GM12875 (cell line): ENCODE results near the gene PTK6.
"Not testable (repeated sequence)": the region's sequence is repeated elsewhere in the genome, so short reads cannot be mapped to it uniquely, and the experiment has no call there.

Experiments
- H3K4me3 ChIP-seq: one replicate; pipeline ENCODE4 v1.5.1; 2011; ENCODE audit warnings: low read depth, low read length, control low read depth
- TF ChIP-seq, protein P1 (sequence below): IDR thresholded peaks from 2 replicates; pipeline ENCODE4 v1.5.1; 2011; ENCODE audit warnings: low read depth, mild to moderate bottlenecking, control low read depth, inconsistent platforms, low read length, moderate library complexity, borderline replicate concordance; ENCODE audit not compliant: insufficient read depth

PTK6 gene

DNA sequence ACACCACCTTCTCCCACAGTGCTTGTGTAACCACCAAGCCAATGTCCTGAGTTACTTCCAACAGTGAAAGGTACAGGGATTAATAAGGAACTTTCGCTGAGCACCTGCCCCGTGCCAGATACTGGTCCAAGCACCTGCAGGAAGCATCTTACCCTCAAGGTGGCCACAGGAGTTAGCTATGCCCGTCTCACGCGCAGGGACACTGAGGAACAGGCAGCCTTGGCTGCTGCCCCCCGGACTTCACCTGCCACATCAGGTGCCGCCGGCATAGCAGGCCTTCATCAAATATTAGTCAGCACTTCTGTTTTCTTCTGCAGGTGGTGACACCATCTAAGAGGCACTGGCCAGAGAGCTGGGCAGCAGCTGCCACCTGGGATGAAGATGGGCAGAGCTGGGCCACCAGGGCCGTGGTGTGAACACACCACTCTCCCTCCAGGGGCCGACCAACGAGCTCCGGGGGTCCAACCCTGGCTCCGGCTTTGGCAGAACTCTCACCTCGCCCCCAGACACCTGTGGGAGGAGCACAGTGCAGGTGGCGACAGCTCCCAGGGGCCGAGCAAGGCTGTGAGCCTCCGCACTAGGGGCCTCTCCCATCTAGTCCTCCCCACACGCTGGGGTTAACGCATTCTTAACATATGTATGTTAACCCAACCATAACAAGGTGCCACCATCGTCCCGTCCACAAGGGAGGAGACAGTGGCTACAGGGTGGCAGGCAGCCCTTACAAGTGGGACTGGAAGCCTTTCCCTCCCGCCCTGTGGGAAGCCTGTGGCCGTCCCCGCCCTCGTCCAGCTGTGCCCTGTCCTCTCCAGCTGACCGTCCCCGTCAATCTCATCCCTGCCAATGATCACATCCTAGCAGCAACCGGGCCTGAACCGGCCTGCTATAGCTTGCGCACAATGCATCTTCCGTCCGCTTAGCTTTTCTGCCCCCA lies 19.5 kb downstream of the PTK6 start:
- TF ChIP-seq, protein P1, sequence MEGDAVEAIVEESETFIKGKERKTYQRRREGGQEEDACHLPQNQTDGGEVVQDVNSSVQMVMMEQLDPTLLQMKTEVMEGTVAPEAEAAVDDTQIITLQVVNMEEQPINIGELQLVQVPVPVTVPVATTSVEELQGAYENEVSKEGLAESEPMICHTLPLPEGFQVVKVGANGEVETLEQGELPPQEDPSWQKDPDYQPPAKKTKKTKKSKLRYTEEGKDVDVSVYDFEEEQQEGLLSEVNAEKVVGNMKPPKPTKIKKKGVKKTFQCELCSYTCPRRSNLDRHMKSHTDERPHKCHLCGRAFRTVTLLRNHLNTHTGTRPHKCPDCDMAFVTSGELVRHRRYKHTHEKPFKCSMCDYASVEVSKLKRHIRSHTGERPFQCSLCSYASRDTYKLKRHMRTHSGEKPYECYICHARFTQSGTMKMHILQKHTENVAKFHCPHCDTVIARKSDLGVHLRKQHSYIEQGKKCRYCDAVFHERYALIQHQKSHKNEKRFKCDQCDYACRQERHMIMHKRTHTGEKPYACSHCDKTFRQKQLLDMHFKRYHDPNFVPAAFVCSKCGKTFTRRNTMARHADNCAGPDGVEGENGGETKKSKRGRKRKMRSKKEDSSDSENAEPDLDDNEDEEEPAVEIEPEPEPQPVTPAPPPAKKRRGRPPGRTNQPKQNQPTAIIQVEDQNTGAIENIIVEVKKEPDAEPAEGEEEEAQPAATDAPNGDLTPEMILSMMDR = no peak
- H3K4me3 ChIP-seq = no peak overlapping the region

DNA sequence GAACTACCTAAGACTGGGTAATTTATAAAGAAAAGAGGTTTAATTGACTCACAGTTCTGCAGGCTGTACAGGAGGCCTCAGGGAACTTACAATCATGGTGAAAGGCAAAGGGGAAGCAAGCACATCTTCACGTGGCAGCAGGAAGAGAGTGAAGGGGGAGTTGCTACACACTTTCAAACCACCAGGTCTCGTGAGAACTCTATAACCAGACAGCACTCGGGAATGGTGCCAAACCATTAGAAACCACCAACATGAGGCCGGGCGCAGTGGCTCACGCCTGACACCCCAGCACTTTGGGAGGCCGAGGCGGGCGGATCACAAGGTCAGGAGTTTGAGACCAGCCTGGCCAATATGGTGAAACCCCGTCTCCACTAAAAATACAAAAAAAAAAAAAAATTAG lies 22.7 kb downstream of the PTK6 start:
- not testable (repeated sequence) for H3K4me3 ChIP-seq

DNA sequence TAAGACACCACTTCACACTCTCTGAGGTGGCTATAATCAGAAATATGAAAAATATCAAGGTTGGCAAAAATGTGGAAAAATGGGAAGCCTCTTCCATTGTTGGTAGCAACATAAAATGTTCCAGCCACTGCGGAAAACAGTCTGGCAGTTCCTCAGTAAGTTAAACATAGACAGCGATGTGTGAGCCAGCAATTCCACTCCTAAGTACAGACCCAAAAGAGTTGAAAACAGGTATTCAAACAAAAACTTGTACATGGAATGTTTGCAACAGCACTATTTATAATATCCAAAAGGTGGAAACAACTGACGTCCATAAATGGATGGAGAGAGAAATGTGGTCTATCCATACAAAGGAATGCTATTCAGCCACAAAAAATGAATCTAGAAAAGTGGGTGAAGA lies 24.0 kb downstream of the PTK6 start:
- H3K4me3 ChIP-seq = no peak overlapping the region
- TF ChIP-seq, protein P1 = no peak

DNA sequence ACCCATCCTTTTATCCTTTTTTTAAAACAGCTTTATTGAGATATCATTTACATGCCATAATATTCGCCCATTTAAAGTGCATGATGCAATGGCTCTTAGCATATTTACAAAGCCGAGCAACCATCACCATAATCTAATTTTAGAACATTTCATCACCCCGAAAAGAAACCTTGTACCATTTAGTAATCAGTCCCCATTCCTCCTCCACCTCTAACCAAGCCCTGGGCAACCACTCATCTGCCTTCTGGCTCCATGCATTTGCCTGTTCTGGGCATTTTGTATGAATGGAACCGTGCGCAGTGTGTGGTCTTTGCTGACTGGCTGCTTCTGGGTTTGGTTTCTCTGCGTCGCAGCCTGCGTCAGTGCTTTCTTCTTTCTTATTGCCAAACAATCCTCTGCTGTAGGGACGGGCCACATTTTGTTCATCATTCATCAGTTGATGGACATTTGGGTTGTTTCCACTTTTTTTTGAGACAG lies 28.1 kb downstream of the PTK6 start:
- TF ChIP-seq, protein P1 = no peak
- H3K4me3 ChIP-seq = no peak overlapping the region

DNA sequence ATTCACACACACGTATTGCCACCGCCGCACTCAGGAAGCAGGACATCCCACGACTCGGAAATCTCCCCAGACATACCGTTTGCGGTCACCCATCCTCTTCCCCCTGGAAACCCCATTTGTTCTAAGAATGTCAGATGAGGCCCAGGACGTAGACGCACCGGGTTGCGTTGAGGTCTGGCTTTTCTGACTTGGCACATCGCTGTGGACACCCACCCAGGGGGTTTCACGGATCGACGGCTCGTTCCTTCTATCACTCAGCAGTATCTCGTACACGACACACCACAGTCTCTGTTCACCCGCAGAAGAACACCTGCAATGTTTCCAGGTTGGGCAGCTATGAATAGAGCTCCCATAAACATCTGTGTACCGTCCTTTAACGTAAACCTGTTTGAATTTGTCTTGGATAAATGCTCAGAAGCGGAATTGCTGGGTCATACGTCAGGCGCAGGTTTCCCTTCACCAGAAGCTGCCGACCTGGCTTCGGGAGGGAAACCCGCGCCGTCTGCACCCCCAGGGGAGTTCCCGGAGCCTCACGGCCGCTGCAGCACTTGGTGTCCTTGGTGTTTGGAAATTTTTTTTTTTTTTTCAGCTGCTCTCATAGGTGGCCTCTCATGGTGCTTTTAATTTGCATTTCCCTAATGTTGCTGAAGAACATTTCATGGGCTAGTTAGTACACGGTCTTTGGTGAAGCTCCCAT lies 29.0 kb downstream of the PTK6 start:
- TF ChIP-seq, protein P1 = no peak

DNA sequence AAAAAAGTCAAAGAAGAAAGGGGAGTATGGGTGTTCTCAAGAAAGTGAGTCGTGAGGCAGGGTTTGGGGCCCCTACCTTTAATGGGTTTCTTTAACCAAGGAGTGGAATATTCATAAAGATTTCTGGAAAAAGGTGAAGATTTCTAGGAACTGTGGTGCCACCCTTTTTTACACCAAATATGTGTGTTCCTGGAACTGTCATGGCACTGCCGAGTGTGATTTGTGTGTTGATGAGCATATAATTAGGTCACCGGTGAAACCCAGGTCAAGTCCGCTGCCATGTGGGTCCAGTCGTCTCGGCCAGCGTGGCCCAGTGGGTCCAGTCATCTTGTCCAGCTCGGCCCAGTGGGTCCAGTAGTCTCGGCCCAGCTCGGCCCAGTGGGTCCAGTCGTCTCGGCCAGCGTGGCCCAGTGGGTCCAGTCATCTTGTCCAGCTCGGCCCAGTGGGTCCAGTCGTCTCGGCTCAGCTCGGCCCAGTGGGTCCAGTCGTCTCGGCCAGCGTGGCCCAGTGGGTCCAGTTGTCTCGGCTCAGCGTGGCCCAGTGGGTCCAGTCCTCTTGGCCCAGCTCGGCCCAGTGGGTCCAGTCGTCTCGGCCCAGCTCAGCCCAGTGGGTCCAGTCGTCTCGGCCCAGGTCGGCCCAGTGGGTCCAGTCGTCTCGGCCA lies 30.0 kb downstream of the PTK6 start:
- no peak overlapping the region for H3K4me3 ChIP-seq
- TF ChIP-seq, protein P1 = no peak

More for the DNA sequence above, 29.0 kb downstream of the PTK6 start:
- H3K4me3 ChIP-seq = no peak overlapping the region

DNA sequence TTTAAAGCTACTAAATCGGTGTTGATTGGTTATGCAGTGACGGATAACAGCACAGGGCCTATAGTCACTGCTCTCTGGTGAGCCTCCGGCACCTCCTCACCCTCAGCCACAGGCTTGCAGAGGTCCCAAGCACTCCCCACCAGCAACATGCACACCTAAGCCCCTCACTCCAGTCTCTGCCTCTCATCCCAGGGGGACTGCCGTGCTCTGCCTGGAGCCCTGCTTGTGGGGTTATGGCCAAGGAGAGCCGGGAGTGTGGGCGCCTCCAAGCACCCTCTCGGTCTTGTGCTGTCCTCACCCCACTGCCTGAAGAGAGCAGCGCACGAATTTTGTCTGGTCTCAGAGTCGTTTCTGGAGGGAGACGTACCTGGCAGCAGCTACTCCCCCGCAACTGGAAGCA lies 31.5 kb downstream of the PTK6 start:
- TF ChIP-seq, protein P1 = no peak
- H3K4me3 ChIP-seq = no peak overlapping the region
